Adrenal gland (tissue), 5 donors: ENCODE measurements around the gene CORO6.

Experiments
- CTCF ChIP-seq, 6 experiments: fragments of 450-650 bp in 4 of 6; fragments of 200-600 bp in 2 of 6; sonication (generic) in 1 of 6; IDR thresholded peaks; 1 replicate in 5 of 6; 2 replicates in 1 of 6; pipeline versions ENCODE4 v1.5.1 to v1.8.0; 2016 to 2021; ENCODE audit warnings: antibody characterized with exemption in 6 of 6, mild to moderate bottlenecking in 2 of 6, moderate library complexity in 1 of 6
- POLR2A ChIP-seq, 2 donors: fragments of 450-650 bp; IDR thresholded peaks; one replicate each; pipeline ENCODE4 v1.6.1; 2017; ENCODE audit warnings: antibody characterized with exemption in 2 of 2, mild to moderate bottlenecking in 2 of 2, moderate library complexity in 1 of 2
- donor health status: DM: no; HTN: no; CAD: no.

GRCh38 chr17:29591146-29591736 lies 31.5 kb downstream of the CORO6 start:
- no peak for TF ChIP-seq POLR2A (IDR thresholded peaks at IDR 0.05)
- no peak for TF ChIP-seq CTCF (IDR thresholded peaks at IDR 0.05)
